ENCODE measurements around the gene ILDR2. TPM values are rescaled to one million over a fixed set of nuclear protein-coding genes. Genes with fewer than 3 reads are reported as not detected.

ILDR2 gene
- total and polyA plus RNA-seq, 8 donors: 0.09 to 0.95 (median 0.33) TPM

GRCh38 chr1:166980383-166980782 lies 5.0 kb upstream of the ILDR2 start:
- ATAC-seq: no peak
- H3K4me3 ChIP-seq: no peak overlapping the region
- FAIRE-seq: no peak
- no peaks in the 10 kb centered on the region for H3K4me1 ChIP-seq
- no peaks in the 10 kb centered on the region for H3K36me3 ChIP-seq
- DNase-seq: no peak
- no peak overlapping the region for H3K27ac ChIP-seq
- intact Hi-C loops (cut with DNase I): no loop called here
- WGBS, 2 donors: 60 to 69% methylated on average over 1 of the region's 1 CpG
- no peak for TF ChIP-seq CTCF (IDR thresholded peaks at IDR 0.05)
- H3K27me3 ChIP-seq: no peaks in the 10 kb centered on the region
- H3K9me3 ChIP-seq: no peaks in the 10 kb centered on the region

GRCh38 chr1:166978821-166979220 lies 3.5 kb upstream of the ILDR2 start:
- no peak for FAIRE-seq
- Histone ChIP-seq H3K27ac (no peak overlapping the region), H3K4me1 (no peaks in the 10 kb centered on the region), H3K9me3 (no peaks in the 10 kb centered on the region), H3K27me3 (no peaks in the 10 kb centered on the region), H3K4me3 (no peak overlapping the region), H3K36me3 (no peaks in the 10 kb centered on the region)
- 40 to 52% methylated on average over 1 of the region's 1 CpG for WGBS, 2 donors
- DNase-seq: no peak
- TF ChIP-seq CTCF (IDR thresholded peaks at IDR 0.05): no peak
- no peak for ATAC-seq
- intact Hi-C loops (cut with DNase I): no loop called here

- no peaks in the 10 kb centered on the region for H3K9me3 ChIP-seq
- FAIRE-seq: no peak
- H3K36me3 ChIP-seq: no peaks in the 10 kb centered on the region
- WGBS, 2 donors: 84 to 86% methylated on average over 2 of the region's 2 CpGs
- H3K27ac ChIP-seq: no peak overlapping the region
- no peak for DNase-seq
- peaks cover 0 to 2% (median 0%) of the 10 kb centered on the region in 4 donors for H3K27me3 ChIP-seq
- H3K4me3 ChIP-seq: no peak overlapping the region
- intact Hi-C loops (cut with DNase I): no loop called here
- no peaks in the 10 kb centered on the region for H3K4me1 ChIP-seq
- no peak for TF ChIP-seq CTCF (IDR thresholded peaks at IDR 0.05)
- ATAC-seq: no peak
These were observed 2.6 kb upstream of the ILDR2 start for GRCh38 chr1:166977951-166978350.

- H3K4me1 ChIP-seq: no peaks in the 10 kb centered on the region
- intact Hi-C loops (cut with DNase I): no loop called here
- H3K9me3 ChIP-seq: no peaks in the 10 kb centered on the region
- WGBS, 2 donors: 2% methylated on average over 17 of the region's 17 CpGs
- DNase-seq: no peak
- H3K27me3 ChIP-seq: peaks cover 0 to 23% (median 1%) of the 10 kb centered on the region in 4 donors
- no peak for ATAC-seq
- H3K36me3 ChIP-seq: no peaks in the 10 kb centered on the region
- peak overlapping the region in 3 of 4 donors; percentile 5 to 65 (median 43) for H3K4me3 ChIP-seq
- no peak for FAIRE-seq
- no peak for TF ChIP-seq CTCF (IDR thresholded peaks at IDR 0.05)
- no peak overlapping the region for H3K27ac ChIP-seq
These were observed 544 bp downstream of the ILDR2 start for GRCh38 chr1:166974647-166975345.

GRCh38 chr1:166972826-166973225 lies 2.5 kb downstream of the ILDR2 start:
- ATAC-seq (no peak), FAIRE-seq (no peak), DNase-seq (no peak)
- Histone ChIP-seq H3K4me3 (no peak overlapping the region), H3K9me3 (no peaks in the 10 kb centered on the region), H3K36me3 (no peaks in the 10 kb centered on the region), H3K27me3 (peaks cover 0 to 25% (median 1%) of the 10 kb centered on the region in 4 donors), H3K27ac (no peak overlapping the region), H3K4me1 (no peaks in the 10 kb centered on the region)
- no peak for TF ChIP-seq CTCF (IDR thresholded peaks at IDR 0.05)
- intact Hi-C loops (cut with DNase I): no loop called here
- 30 to 32% methylated on average over 2 of the region's 2 CpGs for WGBS, 2 donors
